Activated naive CD8-positive, alpha-beta T cell treated with anti-CD3 and anti-CD28 coated beads, Interleukin-2, amount 50 U/mL, for 24 hours (primary cell): ENCODE results near the gene SCN9A.
"Not testable (repeated sequence)": the region's sequence is repeated elsewhere in the genome, so short reads cannot be mapped to it uniquely, and the experiment has no call there.

Source experiments
- ATAC-seq: fragments of 150-1000 bp; cut with Tn5 transposase; one replicate; pipeline ENCODE4 v1.10.0; 2021
- DNase-seq: peaks from one replicate; pipeline ENCODE4 v3.0.0; 2021
- H3K27ac Mint-ChIP-seq: one replicate; pipeline ENCODE4 v1.8.0; 2021; ENCODE audit warnings: mild to moderate bottlenecking, mixed read lengths
- H3K27me3 Mint-ChIP-seq: one replicate; pipeline ENCODE4 v1.8.0; 2021; ENCODE audit warnings: mixed read lengths
- H3K36me3 Mint-ChIP-seq: one replicate; pipeline ENCODE4 v1.8.0; 2021; ENCODE audit warnings: low read depth, mixed read lengths
- H3K4me1 Mint-ChIP-seq: one replicate; pipeline ENCODE4 v1.8.0; 2021; ENCODE audit warnings: mixed read lengths
- H3K4me3 Mint-ChIP-seq: one replicate; pipeline ENCODE4 v1.8.0; 2021; ENCODE audit warnings: mild to moderate bottlenecking, moderate library complexity, mixed read lengths
- H3K9me3 Mint-ChIP-seq: one replicate; pipeline ENCODE4 v1.8.0; 2021; ENCODE audit warnings: mixed read lengths

SCN9A gene

DNA sequence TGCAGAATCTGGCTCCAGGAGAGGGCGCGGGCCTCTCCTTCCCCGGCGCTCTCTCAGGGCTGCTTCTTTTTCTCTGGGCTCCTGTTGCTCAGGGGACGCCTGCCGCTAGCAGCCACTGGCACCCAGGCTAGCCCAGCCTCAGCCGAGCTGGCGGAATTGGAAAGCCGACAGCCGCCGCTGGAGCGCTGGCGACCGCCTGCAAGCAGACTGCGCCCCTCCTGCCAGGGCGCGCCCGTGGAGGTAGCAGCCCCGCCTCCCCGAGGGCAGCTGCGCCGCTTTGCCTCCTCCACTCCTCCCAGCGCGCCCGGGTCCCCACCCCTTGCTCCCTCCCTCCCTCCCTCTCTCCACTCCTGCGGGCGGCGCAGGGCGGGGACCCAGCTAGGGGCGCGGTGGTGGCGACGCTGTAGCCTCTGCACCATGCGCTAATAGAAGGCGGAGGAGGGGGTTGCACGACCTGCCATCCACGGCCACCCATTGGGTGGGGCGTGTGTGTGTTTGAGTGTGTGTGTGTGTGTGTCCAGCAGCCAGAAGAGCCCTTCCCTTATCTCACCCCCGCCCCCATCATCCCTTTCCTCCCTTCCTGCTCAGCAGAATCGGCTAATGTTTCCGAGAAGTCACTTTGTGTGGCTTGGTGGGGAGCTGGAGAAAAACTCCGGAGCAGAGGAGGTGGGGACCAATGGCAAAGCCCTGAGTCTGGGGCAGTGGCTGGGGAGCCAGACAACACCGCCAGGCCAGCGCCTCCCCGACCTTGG lies at the start of gene SCN9A:
TSS of gene SCN9A (minus strand) at position 209 of the 752 bp plus-strand sequence. CDS start 64,188 bp downstream, outside the sequence.
- H3K9me3 Mint-ChIP-seq = no peaks in the 10 kb centered on the region
- H3K27me3 Mint-ChIP-seq = peaks cover 36% of the 10 kb centered on the region
- DNase-seq = peak; percentile 25
- H3K4me3 Mint-ChIP-seq = peak within 1 kb of the TSS; percentile 67
- peaks cover 8% of the 10 kb centered on the region for H3K4me1 Mint-ChIP-seq
- no peak within 1 kb of the TSS for H3K27ac Mint-ChIP-seq
- ATAC-seq = peak; percentile 83
- no peaks in the 10 kb centered on the region for H3K36me3 Mint-ChIP-seq

- no peaks in the 10 kb centered on the region for H3K27me3 Mint-ChIP-seq
- H3K27ac Mint-ChIP-seq = no peak overlapping the region
- no peaks in the 10 kb centered on the region for H3K9me3 Mint-ChIP-seq
- no peaks in the 10 kb centered on the region for H3K4me1 Mint-ChIP-seq
- no peaks in the 10 kb centered on the region for H3K36me3 Mint-ChIP-seq
- DNase-seq = no peak
- no peak for ATAC-seq
- H3K4me3 Mint-ChIP-seq = no peak overlapping the region
These were observed 49.1 kb upstream of the SCN9A start for GRCh38 chr2:166424841-166425240.

- ATAC-seq (no peak), DNase-seq (no peak)
- no peaks in the 10 kb centered on the region for H3K4me1 Mint-ChIP-seq
- no peaks in the 10 kb centered on the region for H3K36me3 Mint-ChIP-seq
- no peak overlapping the region for H3K4me3 Mint-ChIP-seq
- no peaks in the 10 kb centered on the region for H3K9me3 Mint-ChIP-seq
- H3K27ac Mint-ChIP-seq = no peak overlapping the region
- no peaks in the 10 kb centered on the region for H3K27me3 Mint-ChIP-seq
These were observed 43.8 kb upstream of the SCN9A start for GRCh38 chr2:166419616-166419934.

GRCh38 chr2:166418853-166419615 lies 43.3 kb upstream of the SCN9A start:
- no peaks in the 10 kb centered on the region for H3K27me3 Mint-ChIP-seq
- no peaks in the 10 kb centered on the region for H3K4me1 Mint-ChIP-seq
- ATAC-seq = no peak
- DNase-seq = no peak
- H3K4me3 Mint-ChIP-seq = no peak overlapping the region
- H3K36me3 Mint-ChIP-seq = no peaks in the 10 kb centered on the region
- H3K27ac Mint-ChIP-seq = no peak overlapping the region
- no peaks in the 10 kb centered on the region for H3K9me3 Mint-ChIP-seq

- no peak overlapping the region for H3K4me3 Mint-ChIP-seq
- no peaks in the 10 kb centered on the region for H3K4me1 Mint-ChIP-seq
- no peaks in the 10 kb centered on the region for H3K27me3 Mint-ChIP-seq
- no peaks in the 10 kb centered on the region for H3K9me3 Mint-ChIP-seq
- ATAC-seq (no peak), DNase-seq (no peak)
- no peak overlapping the region for H3K27ac Mint-ChIP-seq
- no peaks in the 10 kb centered on the region for H3K36me3 Mint-ChIP-seq
These were observed 41.9 kb upstream of the SCN9A start for GRCh38 chr2:166417669-166418068.

- Mint-ChIP-seq H3K27me3 (no peaks in the 10 kb centered on the region), H3K4me3 (no peak overlapping the region), H3K4me1 (no peaks in the 10 kb centered on the region), H3K27ac (no peak overlapping the region), H3K9me3 (peaks cover 3% of the 10 kb centered on the region), H3K36me3 (no peaks in the 10 kb centered on the region)
- DNase-seq (no peak), ATAC-seq (no peak)
These were observed 37.5 kb upstream of the SCN9A start for GRCh38 chr2:166413255-166413654.

DNA sequence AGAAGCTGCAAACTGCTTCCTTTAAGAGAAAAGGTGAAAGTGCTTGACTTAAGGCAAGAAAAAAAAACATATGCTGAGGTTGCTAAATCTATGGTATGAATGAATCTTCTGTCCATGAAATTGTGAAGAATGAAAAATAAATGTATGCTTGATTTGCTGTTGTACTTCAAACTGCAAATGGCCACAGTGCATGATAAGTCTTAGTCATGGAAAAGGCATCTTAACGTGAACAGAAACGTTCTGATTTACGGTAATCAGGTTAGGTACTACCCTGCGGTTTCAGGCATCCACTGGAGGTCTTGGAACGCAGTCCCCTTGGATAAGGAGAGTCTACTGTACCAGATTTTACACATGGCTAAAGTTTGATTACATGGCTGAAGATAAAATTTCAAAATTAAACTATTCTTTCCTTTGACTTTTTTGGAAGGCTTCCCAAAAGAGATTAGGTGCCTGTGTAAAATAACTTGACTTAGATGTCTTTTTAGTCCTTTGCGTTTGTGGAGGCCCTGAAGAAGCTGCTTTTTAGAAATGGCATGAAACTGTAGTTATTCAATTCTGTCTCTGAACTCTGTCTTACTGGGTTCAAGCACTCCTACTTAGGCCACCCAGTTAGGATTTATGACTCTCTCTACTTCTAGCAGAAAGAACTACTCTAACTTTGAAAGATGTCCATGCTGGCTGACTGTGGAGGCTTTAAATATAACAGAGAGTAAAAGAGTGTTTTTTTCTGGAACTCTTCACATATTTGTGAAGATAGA lies 35.9 kb upstream of the SCN9A start:
- Mint-ChIP-seq H3K9me3 (peaks cover 4% of the 10 kb centered on the region), H3K4me1 (no peaks in the 10 kb centered on the region), H3K4me3 (no peak overlapping the region), H3K27me3 (no peaks in the 10 kb centered on the region), H3K36me3 (no peaks in the 10 kb centered on the region), H3K27ac (no peak overlapping the region)
- DNase-seq (no peak), ATAC-seq (no peak)

- H3K9me3 Mint-ChIP-seq = peaks cover 4% of the 10 kb centered on the region
- no peaks in the 10 kb centered on the region for H3K4me1 Mint-ChIP-seq
- H3K27me3 Mint-ChIP-seq = no peaks in the 10 kb centered on the region
- no peak for ATAC-seq
- DNase-seq = no peak
- H3K4me3 Mint-ChIP-seq = no peak overlapping the region
- no peaks in the 10 kb centered on the region for H3K36me3 Mint-ChIP-seq
- H3K27ac Mint-ChIP-seq = no peak overlapping the region
These were observed 35.2 kb upstream of the SCN9A start for GRCh38 chr2:166410828-166411472.

GRCh38 chr2:166407746-166408145 lies 32.0 kb upstream of the SCN9A start:
- H3K4me3 Mint-ChIP-seq, ATAC-seq, DNase-seq, H3K9me3 Mint-ChIP-seq, H3K4me1 Mint-ChIP-seq, H3K27me3 Mint-ChIP-seq, H3K36me3 Mint-ChIP-seq, H3K27ac Mint-ChIP-seq: not testable (repeated sequence)

DNA sequence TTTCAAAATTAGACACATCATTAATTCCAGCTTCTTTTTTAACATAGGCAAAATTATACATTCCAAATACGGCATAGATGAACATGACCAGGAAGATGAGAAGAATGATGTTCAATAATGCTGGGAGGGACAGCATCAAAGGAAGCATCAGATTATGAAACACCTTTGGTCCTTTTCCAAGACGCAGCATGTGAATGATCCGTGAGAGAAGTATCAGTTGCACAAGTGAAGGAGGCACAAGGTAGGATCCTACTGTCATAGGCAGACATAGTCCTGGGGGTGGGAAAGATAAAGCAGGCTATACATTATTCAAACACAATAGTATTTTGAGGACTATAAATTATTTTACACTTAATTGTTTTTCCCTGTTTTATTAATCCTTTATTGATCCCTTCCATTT lies 30.6 kb upstream of the SCN9A start:
- ATAC-seq (no peak), DNase-seq (no peak)
- H3K9me3 Mint-ChIP-seq = peaks cover 4% of the 10 kb centered on the region
- H3K27ac Mint-ChIP-seq = no peak overlapping the region
- H3K4me3 Mint-ChIP-seq = no peak overlapping the region
- no peaks in the 10 kb centered on the region for H3K27me3 Mint-ChIP-seq
- no peaks in the 10 kb centered on the region for H3K36me3 Mint-ChIP-seq
- no peaks in the 10 kb centered on the region for H3K4me1 Mint-ChIP-seq

DNA sequence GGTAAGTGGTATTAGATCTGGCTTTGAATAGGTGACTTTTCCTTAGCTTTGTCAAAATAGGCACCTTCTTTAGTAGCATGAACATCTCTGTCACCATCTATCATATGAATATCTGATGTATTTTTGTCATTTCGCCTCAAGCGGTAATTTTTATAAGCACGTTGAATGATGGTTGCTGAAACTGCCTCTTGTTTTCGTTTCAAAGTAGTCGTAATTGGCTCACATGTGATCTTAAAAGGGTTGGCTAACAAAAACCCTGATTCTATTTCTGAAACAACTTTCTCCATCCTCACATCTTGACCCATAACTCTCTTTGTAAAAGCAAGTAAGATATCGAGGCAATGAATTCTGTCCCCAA lies 29.8 kb upstream of the SCN9A start:
- Mint-ChIP-seq H3K4me1 (no peaks in the 10 kb centered on the region), H3K9me3 (peaks cover 4% of the 10 kb centered on the region), H3K27ac (no peak overlapping the region), H3K4me3 (no peak overlapping the region), H3K27me3 (no peaks in the 10 kb centered on the region), H3K36me3 (no peaks in the 10 kb centered on the region)
- DNase-seq (no peak), ATAC-seq (no peak)

GRCh38 chr2:166404831-166405568 lies 29.3 kb upstream of the SCN9A start:
- H3K4me3 Mint-ChIP-seq = no peak overlapping the region
- H3K27ac Mint-ChIP-seq = no peak overlapping the region
- DNase-seq = no peak
- H3K27me3 Mint-ChIP-seq = no peaks in the 10 kb centered on the region
- no peaks in the 10 kb centered on the region for H3K36me3 Mint-ChIP-seq
- ATAC-seq = no peak
- no peaks in the 10 kb centered on the region for H3K4me1 Mint-ChIP-seq
- H3K9me3 Mint-ChIP-seq = peaks cover 4% of the 10 kb centered on the region

- no peak for ATAC-seq
- Mint-ChIP-seq H3K36me3 (no peaks in the 10 kb centered on the region), H3K27ac (no peak overlapping the region), H3K4me1 (no peaks in the 10 kb centered on the region), H3K27me3 (no peaks in the 10 kb centered on the region), H3K9me3 (no peaks in the 10 kb centered on the region), H3K4me3 (no peak overlapping the region)
- DNase-seq = no peak
These were observed 18.5 kb upstream of the SCN9A start for GRCh38 chr2:166394245-166394644.

DNA sequence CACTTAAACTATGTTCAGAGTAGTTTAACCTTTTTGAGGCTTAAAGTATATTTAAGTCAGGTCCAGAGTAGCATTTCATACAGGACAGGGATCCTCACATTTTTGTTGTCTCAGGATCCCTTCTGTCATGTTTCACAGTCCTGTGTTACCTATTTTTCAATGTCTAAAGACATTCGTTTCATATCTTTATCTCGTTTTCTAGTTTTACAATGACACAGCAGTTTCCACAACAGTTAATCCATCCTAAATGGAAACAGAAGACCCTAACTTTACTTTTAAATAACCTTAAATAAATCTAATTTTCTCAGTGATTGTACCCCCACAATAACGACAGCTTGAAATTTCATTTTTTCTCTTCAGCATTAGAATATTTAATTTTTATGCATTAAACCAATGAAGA lies 17.3 kb upstream of the SCN9A start:
- H3K36me3 Mint-ChIP-seq = no peaks in the 10 kb centered on the region
- H3K27me3 Mint-ChIP-seq = no peaks in the 10 kb centered on the region
- no peak overlapping the region for H3K4me3 Mint-ChIP-seq
- ATAC-seq = no peak
- H3K4me1 Mint-ChIP-seq = no peaks in the 10 kb centered on the region
- H3K27ac Mint-ChIP-seq = no peak overlapping the region
- DNase-seq = no peak
- no peaks in the 10 kb centered on the region for H3K9me3 Mint-ChIP-seq
